Fibroblast of the aortic adventitia (primary cell): Measurements from ENCODE around the gene EPHA10. TPM values are rescaled to one million over a fixed set of nuclear protein-coding genes. Genes with fewer than 3 reads are reported as not detected.
"Not testable (repeated sequence)": the region's sequence is repeated elsewhere in the genome, so short reads cannot be mapped to it uniquely, and the experiment has no call there.

Experiments used
- DNase-seq: peaks from one replicate; pipeline ENCODE4 v3.0.0-alpha.2; 2010; ENCODE audit warnings: low read depth
- H3K4me3 ChIP-seq: 2 replicates; pipeline ENCODE4 v1.5.1; 2011; ENCODE audit warnings: low read depth, mild to moderate bottlenecking, control low read depth, low read length, moderate library complexity
- CTCF ChIP-seq: IDR thresholded peaks from 2 replicates; pipeline ENCODE4 v1.5.1; 2011; ENCODE audit warnings: mild to moderate bottlenecking, low read length, control low read depth, inconsistent platforms; ENCODE audit not compliant: insufficient read depth
- total RNA-seq: library from RNA; depleted of rRNA; stranded (reverse); fragments of >200 nt; gene quantifications from 2 replicates; pipeline ENCODE4 v1.2.3, GENCODE V29; 2012; ENCODE audit warnings: low replicate concordance

The EPHA10 gene
- total RNA-seq, 1 donor, result not detected

DNA sequence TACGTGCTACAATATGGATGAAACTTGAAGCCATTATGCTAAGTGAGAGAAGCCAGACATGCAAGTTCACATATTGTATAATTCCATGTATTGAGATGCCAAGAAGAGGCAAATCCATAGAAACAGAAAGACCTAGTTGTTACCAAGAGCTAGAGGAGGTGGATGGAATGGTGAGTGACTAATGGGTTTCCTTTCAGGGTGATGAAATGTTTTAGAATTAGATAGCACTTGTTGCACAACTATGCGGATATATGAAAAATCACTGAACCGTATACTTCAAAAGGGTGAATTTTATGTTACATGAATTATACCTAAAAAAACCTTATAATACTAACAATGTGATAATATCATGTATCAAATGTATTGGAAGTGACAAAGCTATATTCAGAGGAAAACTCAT, 18.1 kb downstream of the EPHA10 start:
- no peak for TF ChIP-seq CTCF
- H3K4me3 ChIP-seq, result no peak overlapping the region
- no peak for DNase-seq

- DNase-seq, result no peak
- H3K4me3 ChIP-seq, result no peak overlapping the region
- TF ChIP-seq CTCF, result no peak
These were observed 23.3 kb downstream of the EPHA10 start for GRCh38 chr1:37741662-37742061.

- TF ChIP-seq CTCF, result no peak
- H3K4me3 ChIP-seq, result no peak overlapping the region
- no peak for DNase-seq
These were observed 23.8 kb downstream of the EPHA10 start for GRCh38 chr1:37741130-37741529.

GRCh38 chr1:37739222-37739621, 25.7 kb downstream of the EPHA10 start:
- no peak for TF ChIP-seq CTCF
- H3K4me3 ChIP-seq, result no peak overlapping the region
- no peak for DNase-seq

GRCh38 chr1:37738619-37739018, 26.3 kb downstream of the EPHA10 start:
- not testable (repeated sequence) for H3K4me3 ChIP-seq, DNase-seq

GRCh38 chr1:37737975-37738374, 26.9 kb downstream of the EPHA10 start:
- not testable (repeated sequence) for DNase-seq

GRCh38 chr1:37734629-37735591, 30.0 kb downstream of the EPHA10 start:
- no peak for TF ChIP-seq CTCF
- DNase-seq, result no peak
- H3K4me3 ChIP-seq, result no peak overlapping the region

More at GRCh38 chr1:37737975-37738374, 26.9 kb downstream of the EPHA10 start:
- not testable (repeated sequence) for H3K4me3 ChIP-seq
